DND-41 (cell line): ENCODE results near the gene FN3K.

Experiments used
- EZH2 ChIP-seq: IDR thresholded peaks from 3 replicates; pipeline ENCODE4 v1.6.1; 2012; ENCODE audit warnings: borderline replicate concordance, low read depth, mild to moderate bottlenecking, moderate library complexity, low read length, inconsistent platforms; ENCODE audit not compliant: severe bottlenecking
- TF ChIP-seq, protein P1 (sequence below): IDR thresholded peaks from 2 replicates; pipeline ENCODE4 v1.5.1; 2012; ENCODE audit warnings: borderline replicate concordance, low read length, moderate library complexity, mild to moderate bottlenecking; ENCODE audit not compliant: poor library complexity, severe bottlenecking; ENCODE audit errors: extremely low read depth

DNA sequence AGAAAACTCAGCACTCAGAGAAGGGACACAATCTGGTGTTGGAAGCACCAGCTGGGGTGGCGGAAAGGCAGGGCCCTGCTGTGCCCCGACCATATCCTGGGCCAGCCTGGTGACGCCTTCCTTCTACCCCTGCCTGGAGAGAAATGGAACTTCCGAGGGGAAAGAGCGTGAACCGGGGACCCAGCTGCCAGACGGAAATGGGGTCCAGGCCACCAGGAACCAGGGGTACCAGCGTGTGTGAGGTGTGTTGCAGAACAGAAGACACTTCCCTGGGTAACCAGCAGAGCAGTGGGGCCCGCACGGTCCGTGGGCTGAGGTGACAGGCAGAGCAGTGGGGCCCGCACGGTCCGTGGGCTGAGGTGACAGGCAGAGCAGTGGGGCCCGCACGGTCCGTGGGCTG, 43.7 kb upstream of the FN3K start:
- TF ChIP-seq, protein P1, sequence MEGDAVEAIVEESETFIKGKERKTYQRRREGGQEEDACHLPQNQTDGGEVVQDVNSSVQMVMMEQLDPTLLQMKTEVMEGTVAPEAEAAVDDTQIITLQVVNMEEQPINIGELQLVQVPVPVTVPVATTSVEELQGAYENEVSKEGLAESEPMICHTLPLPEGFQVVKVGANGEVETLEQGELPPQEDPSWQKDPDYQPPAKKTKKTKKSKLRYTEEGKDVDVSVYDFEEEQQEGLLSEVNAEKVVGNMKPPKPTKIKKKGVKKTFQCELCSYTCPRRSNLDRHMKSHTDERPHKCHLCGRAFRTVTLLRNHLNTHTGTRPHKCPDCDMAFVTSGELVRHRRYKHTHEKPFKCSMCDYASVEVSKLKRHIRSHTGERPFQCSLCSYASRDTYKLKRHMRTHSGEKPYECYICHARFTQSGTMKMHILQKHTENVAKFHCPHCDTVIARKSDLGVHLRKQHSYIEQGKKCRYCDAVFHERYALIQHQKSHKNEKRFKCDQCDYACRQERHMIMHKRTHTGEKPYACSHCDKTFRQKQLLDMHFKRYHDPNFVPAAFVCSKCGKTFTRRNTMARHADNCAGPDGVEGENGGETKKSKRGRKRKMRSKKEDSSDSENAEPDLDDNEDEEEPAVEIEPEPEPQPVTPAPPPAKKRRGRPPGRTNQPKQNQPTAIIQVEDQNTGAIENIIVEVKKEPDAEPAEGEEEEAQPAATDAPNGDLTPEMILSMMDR: no peak
- no peak for TF ChIP-seq EZH2
